Smooth muscle cell (in vitro differentiated cells): Measurements from ENCODE around the gene ITCH. TPM values are rescaled to one million over a fixed set of nuclear protein-coding genes. Genes with fewer than 3 reads are reported as not detected.
A peak's percentile ranks its signal among the peaks of the same experiment; 100 is the strongest.

Experiments
- DNase-seq: peaks from one replicate; lab custom pipeline; 2025; ENCODE audit not compliant: unreplicated experiment; lab: John Stamatoyannopoulos, UW
- H2AFZ ChIP-seq: fragments of 200-600 bp; sonication (generic); 2 replicates; pipeline ENCODE4 v1.6.0; 2016; ENCODE audit warnings: antibody characterized with exemption, low read depth, mild to moderate bottlenecking
- H3F3A ChIP-seq: fragments of 200-600 bp; sonication (generic); 2 replicates; pipeline ENCODE4 v1.6.0; 2017; ENCODE audit warnings: antibody characterized with exemption, low read depth
- H3K27ac ChIP-seq: fragments of 200-600 bp; sonication (generic); 2 replicates; pipeline ENCODE4 v1.5.1; 2016; ENCODE audit warnings: low read depth, mild to moderate bottlenecking
- H3K27me3 ChIP-seq: fragments of 200-600 bp; sonication (generic); 2 replicates; pipeline ENCODE4 v1.6.1; 2016; ENCODE audit warnings: low read depth, mild to moderate bottlenecking
- H3K36me3 ChIP-seq: fragments of 200-600 bp; sonication (generic); 2 replicates; pipeline ENCODE4 v1.5.1; 2016; ENCODE audit warnings: low read depth
- H3K4me1 ChIP-seq: fragments of 200-600 bp; sonication (generic); 2 replicates; pipeline ENCODE4 v1.5.1; 2016; ENCODE audit warnings: low read depth
- H3K4me2 ChIP-seq: fragments of 200-600 bp; sonication (generic); 2 replicates; pipeline ENCODE4 v1.6.0; 2016; ENCODE audit warnings: mild to moderate bottlenecking
- H3K4me3 ChIP-seq: fragments of 200-600 bp; sonication (generic); 2 replicates; pipeline ENCODE4 v1.5.1; 2016; ENCODE audit warnings: mild to moderate bottlenecking
- H3K79me2 ChIP-seq: fragments of 200-600 bp; sonication (generic); 2 replicates; pipeline ENCODE4 v1.6.0; 2016; ENCODE audit warnings: low read depth, mild to moderate bottlenecking
- H3K9ac ChIP-seq: fragments of 200-600 bp; sonication (generic); 2 replicates; pipeline ENCODE4 v1.6.0; 2016; ENCODE audit warnings: low read depth
- H3K9me3 ChIP-seq: fragments of 200-600 bp; sonication (generic); replicated peaks from 2 replicates; pipeline ENCODE4 v1.5.1; 2016; ENCODE audit warnings: low read depth
- H4K20me1 ChIP-seq: fragments of 200-600 bp; sonication (generic); 2 replicates; pipeline ENCODE4 v1.6.0; 2016; ENCODE audit warnings: low read depth
- WGBS: methylation state at CpG from one replicate; pipeline ENCODE4 v1.1.7; 2016; ENCODE audit warnings: low lambda C conversion rate; 5-methylcytosine and 5-hydroxymethylcytosine counted together
- polyA plus RNA-seq: library from polyadenylated mRNA; unstranded; fragments of >200 nt; fragmentation: Nextera tagmentation; extraction: Ambion mirVana; gene quantifications from 2 replicates; pipeline ENCODE4 v1.2.1, GENCODE V29; 2016
- total RNA-seq: library from RNA; depleted of rRNA; stranded (reverse); fragments of >200 nt; gene quantifications from 2 replicates; pipeline ENCODE4 v1.2.3, GENCODE V29; 2014
- TF ChIP-seq, protein P1 (sequence below): fragments of 200-600 bp; sonication (generic); IDR thresholded peaks from 2 replicates; pipeline ENCODE4 v1.5.1; 2017; ENCODE audit warnings: borderline replicate concordance, mild to moderate bottlenecking, antibody characterized with exemption; ENCODE audit not compliant: insufficient read depth, poor library complexity, severe bottlenecking

ITCH gene
- total and polyA plus RNA-seq, 2 experiments from 2014 or later: 21.9 to 96.7 TPM

DNA sequence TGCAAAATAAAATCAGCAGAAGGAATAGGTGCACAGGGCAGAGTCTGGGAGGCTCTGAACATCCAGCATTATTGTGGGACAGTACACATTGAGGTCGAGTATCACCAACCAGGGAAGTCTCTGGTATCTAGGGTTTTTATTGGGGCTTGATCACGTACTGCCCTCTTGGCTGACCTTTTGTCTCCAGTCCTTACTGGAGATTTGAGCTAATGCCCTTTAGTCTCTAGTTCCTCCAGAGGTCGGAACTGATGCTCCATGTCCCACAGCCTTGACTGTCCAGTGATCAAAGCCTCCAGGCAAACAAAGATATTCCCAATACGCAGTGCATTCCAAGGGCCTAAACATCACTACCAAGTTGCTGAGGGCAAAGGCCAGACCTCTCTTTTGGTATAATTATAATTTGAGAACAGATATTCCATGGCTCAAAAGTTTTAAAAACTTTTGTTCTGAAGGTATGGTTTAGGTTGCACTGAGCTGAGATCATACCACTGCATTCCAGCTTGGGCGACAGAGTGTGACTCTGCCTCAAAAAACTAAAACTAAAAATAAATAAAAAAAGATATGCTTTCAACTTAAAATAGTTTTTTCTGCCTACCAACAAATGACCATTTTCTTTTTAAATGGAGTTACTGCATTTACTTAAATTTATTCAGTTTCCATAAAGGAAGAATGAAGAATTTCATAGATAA, 96.3 kb downstream of the ITCH start:
- H3K36me3 ChIP-seq: peaks cover 31% of the 10 kb centered on the region
- no peaks in the 10 kb centered on the region for H3K4me1 ChIP-seq
- no peaks in the 10 kb centered on the region for H3K9me3 ChIP-seq
- TF ChIP-seq, protein P1, sequence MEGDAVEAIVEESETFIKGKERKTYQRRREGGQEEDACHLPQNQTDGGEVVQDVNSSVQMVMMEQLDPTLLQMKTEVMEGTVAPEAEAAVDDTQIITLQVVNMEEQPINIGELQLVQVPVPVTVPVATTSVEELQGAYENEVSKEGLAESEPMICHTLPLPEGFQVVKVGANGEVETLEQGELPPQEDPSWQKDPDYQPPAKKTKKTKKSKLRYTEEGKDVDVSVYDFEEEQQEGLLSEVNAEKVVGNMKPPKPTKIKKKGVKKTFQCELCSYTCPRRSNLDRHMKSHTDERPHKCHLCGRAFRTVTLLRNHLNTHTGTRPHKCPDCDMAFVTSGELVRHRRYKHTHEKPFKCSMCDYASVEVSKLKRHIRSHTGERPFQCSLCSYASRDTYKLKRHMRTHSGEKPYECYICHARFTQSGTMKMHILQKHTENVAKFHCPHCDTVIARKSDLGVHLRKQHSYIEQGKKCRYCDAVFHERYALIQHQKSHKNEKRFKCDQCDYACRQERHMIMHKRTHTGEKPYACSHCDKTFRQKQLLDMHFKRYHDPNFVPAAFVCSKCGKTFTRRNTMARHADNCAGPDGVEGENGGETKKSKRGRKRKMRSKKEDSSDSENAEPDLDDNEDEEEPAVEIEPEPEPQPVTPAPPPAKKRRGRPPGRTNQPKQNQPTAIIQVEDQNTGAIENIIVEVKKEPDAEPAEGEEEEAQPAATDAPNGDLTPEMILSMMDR: no peak
- H3K9ac ChIP-seq: no peak overlapping the region
- no peak overlapping the region for H3K4me2 ChIP-seq
- no peak for DNase-seq
- peaks cover 55% of the 10 kb centered on the region for H3K79me2 ChIP-seq
- no peaks in the 10 kb centered on the region for H3K27me3 ChIP-seq
- WGBS: 64% methylated on average over 5 of the region's 5 CpGs
- H2AFZ ChIP-seq: no peak overlapping the region
- peaks cover 11% of the 10 kb centered on the region for H3F3A ChIP-seq
- peak overlapping the region; percentile 67 for H3K27ac ChIP-seq
- no peak overlapping the region for H3K4me3 ChIP-seq
- peaks cover 32% of the 10 kb centered on the region for H4K20me1 ChIP-seq

DNA sequence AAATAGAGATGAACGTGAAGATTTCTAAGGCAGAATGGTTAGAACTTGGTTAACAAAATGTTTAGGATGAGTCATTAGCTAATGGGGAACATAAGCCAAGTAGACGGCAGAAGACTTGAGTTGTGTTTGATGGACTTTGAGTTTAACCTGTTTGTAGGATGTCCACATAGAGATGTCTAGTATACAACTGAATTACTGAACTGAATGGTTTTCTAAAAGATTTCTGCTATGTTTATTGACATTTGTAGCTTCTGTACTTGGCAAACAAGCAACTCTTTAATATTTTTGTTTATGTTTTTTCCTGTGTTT, 98.7 kb downstream of the ITCH start:
- H3K4me1 ChIP-seq: no peaks in the 10 kb centered on the region
- H3K9ac ChIP-seq: no peak overlapping the region
- H3K27ac ChIP-seq: no peak overlapping the region
- peaks cover 48% of the 10 kb centered on the region for H4K20me1 ChIP-seq
- WGBS: 46% methylated on average over 2 of the region's 2 CpGs
- no peaks in the 10 kb centered on the region for H3K27me3 ChIP-seq
- TF ChIP-seq, protein P1: no peak
- H3F3A ChIP-seq: peaks cover 14% of the 10 kb centered on the region
- peaks cover 66% of the 10 kb centered on the region for H3K79me2 ChIP-seq
- no peak for DNase-seq
- H3K9me3 ChIP-seq: no peaks in the 10 kb centered on the region
- H2AFZ ChIP-seq: no peak overlapping the region
- H3K4me3 ChIP-seq: no peak overlapping the region
- peaks cover 27% of the 10 kb centered on the region for H3K36me3 ChIP-seq
- no peak overlapping the region for H3K4me2 ChIP-seq

- Histone ChIP-seq H3K27ac (no peak overlapping the region), H3K4me2 (no peak overlapping the region), H3K9me3 (no peaks in the 10 kb centered on the region), H3F3A (peaks cover 24% of the 10 kb centered on the region), H3K36me3 (peaks cover 11% of the 10 kb centered on the region), H4K20me1 (peaks cover 87% of the 10 kb centered on the region), H3K4me1 (no peaks in the 10 kb centered on the region), H3K27me3 (no peaks in the 10 kb centered on the region), H3K4me3 (no peak overlapping the region), H3K79me2 (peaks cover 60% of the 10 kb centered on the region), H3K9ac (no peak overlapping the region), H2AFZ (no peak overlapping the region)
- WGBS: 42% methylated on average over 1 of the region's 1 CpG
- no peak for DNase-seq
- TF ChIP-seq, protein P1: no peak
These were observed 105.9 kb downstream of the ITCH start for GRCh38 chr20:34468951-34469350.
